Stimulated activated CD4-positive, alpha-beta T cell treated with anti-CD3 and anti-CD28 coated beads, Interleukin-12 subunit alpha, Interleukin-12 subunit beta, amount 100 ng/mL, for 4 hours (primary cell): Measurements from ENCODE around the gene AZIN2.
A peak's percentile ranks its signal among the peaks of the same experiment; 100 is the strongest.
"Not testable (repeated sequence)": the region's sequence is repeated elsewhere in the genome, so short reads cannot be mapped to it uniquely, and the experiment has no call there.

Experiments
- DNase-seq: peaks from one replicate; pipeline ENCODE4 v3.0.0-alpha.2; 2020

AZIN2 gene

DNA sequence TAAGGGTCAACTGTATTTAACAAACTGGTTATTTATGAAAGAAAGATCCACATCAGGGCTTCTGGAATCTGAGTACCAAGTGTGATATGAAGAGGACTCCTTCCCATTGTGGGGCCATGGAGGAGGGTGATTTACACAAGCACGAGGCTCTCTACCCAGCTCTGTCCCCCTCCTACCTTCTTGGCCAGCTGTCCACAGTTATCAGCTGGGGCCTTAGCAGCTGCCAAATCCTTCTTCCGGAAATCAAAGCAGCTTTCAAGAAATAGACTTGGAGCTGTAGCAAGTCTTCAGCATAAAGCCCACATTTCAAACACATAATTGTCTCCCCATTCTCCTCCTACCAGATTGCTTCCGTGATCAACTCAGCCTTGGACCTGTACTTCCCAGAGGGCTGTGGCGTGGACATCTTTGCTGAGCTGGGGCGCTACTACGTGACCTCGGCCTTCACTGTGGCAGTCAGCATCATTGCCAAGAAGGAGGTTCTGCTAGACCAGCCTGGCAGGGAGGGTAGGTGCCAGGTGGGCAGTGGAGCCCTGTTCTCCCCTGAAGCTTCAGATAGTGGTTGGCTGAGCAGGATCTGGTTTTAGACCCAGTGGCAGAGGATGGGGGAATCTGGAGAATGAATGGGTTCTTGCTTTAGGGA lies 15.5 kb downstream of the AZIN2 start:
- no peak for DNase-seq

DNA sequence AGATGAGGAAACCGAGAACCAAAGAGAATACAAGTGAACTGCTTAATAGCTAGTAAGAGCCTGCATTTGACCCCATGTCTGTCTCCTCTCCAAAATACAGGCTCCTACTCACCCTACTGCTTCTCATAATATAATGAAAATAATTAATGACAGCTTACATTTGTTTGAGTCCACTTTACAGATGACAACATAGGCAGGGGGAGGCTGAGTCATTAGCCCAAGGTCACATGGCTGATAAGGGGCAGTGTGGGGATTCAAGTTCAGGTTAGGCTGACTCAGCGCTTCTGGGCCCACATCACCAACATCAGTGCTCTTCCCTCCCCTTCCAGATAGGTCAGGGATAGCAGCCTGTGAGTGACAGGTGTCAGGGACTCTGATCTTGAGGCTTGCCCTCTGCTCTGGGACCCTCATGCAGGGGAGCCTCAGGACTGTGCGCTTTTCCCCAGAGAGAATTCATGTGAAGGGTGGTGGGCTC lies 16.2 kb downstream of the AZIN2 start:
- DNase-seq = no peak

DNA sequence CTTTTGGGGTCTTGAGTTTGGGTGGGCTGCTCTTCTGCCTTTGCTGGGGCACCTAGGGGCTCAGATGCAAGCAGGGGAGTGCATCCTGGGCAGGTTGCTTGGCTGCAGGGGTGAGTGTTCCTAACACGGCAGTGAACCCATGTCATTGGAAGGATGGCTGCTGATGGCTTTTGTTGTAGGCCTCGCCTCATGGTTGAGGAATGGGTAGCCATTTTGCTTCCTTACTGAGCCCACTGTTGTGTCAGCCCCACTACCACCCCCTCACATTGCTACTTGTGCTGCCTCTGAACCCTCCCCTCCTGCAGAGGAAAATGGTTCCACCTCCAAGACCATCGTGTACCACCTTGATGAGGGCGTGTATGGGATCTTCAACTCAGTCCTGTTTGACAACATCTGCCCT lies 16.8 kb downstream of the AZIN2 start:
- DNase-seq = no peak

DNA sequence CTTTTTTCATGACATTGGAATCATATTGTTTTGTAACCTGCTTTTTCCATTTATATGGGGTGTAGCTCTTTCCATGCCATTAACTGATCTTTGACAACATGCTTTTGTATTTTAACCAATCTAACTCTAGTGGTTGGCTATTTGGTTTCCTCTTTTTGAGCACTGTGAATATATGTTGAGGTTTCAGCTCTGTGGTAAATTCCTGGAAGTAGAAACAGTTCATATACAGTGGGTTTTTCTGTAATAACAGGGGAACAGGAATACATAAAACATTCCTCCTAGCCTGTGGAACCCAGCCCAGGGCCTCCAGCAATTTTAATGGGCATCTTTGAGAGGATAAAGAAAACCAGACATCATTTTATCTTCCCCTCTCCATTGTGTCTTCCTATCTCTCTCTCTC lies 17.4 kb downstream of the AZIN2 start:
- DNase-seq = no peak

DNA sequence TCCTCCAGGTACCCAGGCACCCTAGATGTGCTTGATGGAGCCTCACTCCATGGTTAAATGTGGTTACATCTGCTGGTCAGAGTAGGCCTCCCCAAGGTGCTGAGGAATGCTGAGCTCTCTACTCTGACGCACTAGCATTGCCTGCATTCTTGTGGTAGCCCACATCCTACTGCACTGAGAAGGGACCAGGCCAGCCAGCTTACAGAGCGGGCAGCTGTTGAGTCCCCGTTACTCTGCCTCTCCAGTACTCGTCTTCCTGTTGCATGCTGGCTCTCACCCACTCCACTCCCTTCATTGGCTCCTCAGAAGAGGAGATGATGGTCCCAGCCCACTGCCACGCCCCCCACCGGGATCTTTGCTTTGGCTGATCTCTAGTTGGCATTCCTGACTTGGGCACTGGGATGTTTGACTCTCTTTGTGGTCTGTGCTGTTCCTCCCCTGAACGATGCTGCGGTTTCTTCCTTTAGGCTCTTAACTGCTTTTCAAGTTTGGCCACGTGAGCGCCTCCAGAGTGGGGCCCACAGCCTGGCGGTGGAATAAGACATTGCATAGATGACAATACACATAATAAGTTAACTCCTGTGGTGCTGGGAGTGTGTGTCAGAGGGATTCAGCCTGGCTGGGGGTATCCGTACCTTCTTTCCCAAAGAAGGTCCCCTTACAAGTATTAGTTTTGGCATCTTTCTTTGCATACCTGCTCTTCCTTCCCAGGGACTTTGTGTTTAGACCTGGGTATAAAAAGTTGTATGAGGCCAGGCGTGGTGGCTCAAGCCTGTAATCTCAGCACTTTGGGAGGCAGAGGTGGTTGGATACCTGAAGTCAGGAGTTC lies 18.6 kb downstream of the AZIN2 start:
- DNase-seq = peak; percentile 38

DNA sequence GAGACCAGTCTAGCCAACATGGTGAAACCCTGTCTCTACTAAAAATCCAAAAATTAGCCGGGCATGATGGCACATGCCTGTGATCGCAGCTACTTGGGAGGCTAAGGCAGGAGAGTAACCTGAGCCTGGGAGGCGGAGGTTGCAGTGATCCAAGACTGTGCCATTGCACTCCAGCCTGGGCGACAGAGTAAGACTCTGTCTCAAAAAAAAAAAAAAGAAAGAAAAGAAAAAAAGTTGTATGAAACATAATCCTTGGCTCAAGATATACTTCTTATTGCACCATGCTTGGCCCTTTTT lies 19.1 kb downstream of the AZIN2 start:
- not testable (repeated sequence) for DNase-seq

DNA sequence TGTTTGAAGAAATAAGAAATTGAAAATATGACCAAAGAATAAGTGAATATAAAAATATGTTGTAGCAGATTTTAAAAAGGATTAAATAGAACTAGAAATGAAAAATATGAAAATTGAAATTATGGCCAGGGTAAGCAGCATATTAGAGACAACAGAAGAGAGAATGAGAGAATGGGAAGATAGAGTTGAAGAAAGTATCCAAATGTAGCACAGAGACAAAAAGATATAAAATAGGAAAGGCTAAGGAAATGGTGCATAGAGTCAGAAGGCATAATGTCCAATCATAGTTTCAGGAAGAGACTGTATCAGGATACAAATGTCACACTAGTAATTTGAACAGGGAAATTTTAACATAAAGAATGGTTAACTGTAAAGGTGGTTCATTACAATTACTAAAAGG lies 29.5 kb downstream of the AZIN2 start:
- DNase-seq = no peak

DNA sequence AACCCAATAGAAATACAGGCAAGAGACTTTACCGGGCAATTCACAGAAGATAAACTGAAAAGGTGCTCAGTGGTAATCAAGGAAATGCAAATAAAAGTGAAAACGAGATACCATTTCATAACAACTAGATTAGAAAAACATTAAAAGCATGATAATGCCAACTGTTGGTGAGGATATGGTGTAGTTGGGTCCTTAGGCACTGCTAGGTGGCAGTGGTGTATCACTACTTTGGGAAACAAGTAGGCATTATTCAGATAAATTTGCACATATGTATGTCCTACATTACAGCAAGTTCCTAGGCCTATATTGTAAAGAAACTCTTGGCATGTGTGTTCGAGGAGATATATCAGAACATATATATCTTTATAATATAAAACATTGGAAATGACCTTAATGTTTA lies 31.0 kb downstream of the AZIN2 start:
- no peak for DNase-seq

DNA sequence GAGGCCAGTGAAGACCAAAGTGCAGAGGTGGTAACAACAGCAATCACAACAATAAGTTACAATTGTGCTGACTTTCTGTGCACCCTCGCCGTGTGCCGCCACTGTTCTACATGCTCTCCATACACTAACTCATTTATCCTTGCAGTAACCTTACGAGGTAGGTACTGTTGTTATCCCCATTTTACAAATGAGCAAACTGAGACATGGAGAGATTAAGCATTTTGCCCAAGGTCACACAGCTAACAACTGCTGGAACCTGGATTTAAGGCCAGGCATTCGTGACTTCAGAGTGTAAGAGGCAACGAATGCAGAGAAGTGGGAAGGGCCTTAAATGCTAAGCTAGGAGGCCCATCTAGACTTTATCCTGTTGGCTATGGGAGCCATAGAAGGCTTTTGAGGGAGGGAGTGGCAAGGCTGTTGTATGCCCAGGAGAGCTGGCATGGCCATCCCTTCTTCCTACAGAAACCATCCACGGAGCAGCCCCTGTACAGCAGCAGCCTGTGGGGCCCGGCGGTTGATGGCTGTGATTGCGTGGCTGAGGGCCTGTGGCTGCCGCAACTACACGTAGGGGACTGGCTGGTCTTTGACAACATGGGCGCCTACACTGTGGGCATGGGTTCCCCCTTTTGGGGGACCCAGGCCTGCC lies 36.6 kb downstream of the AZIN2 start:
- no peak for DNase-seq

DNA sequence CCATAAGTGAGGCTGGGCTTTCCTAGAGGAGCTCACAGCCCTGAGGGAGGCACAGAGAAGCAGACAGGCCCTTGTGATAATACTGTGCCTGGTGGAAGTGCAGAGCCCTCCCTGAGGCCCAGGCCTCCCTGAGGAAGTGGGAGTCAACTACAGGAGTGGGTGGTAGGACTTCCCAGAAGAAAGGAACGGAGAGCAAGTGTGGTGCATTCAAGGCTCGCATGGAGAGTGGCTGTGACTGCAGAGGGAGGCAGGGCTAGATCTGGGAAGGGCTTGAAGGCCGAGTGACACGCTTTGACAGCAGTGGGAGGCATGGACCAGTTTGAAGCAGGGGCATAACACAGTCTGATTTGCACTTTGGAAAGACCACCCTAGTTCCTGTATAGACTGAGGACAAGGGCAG lies 37.3 kb downstream of the AZIN2 start:
- no peak for DNase-seq

DNA sequence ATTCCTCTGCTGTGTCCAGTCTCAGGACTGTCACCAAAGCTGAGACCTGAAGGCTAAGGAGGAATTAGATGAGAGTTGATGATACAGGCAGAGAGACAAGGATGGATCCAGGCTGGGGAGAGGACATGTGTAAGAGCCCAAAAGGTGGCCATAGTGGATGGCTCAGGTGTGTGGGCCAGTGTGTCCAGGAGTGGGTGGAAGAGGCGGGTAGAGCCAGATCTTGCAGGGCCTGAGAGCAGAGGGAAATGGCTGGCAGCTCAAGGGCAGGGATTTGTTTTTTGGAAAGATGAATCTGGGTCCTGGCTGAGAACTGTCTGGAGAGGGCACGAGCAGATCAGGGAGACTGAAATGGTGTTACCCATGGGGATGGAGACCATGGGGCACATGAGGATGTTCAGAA lies 38.1 kb downstream of the AZIN2 start:
- no peak for DNase-seq

DNA sequence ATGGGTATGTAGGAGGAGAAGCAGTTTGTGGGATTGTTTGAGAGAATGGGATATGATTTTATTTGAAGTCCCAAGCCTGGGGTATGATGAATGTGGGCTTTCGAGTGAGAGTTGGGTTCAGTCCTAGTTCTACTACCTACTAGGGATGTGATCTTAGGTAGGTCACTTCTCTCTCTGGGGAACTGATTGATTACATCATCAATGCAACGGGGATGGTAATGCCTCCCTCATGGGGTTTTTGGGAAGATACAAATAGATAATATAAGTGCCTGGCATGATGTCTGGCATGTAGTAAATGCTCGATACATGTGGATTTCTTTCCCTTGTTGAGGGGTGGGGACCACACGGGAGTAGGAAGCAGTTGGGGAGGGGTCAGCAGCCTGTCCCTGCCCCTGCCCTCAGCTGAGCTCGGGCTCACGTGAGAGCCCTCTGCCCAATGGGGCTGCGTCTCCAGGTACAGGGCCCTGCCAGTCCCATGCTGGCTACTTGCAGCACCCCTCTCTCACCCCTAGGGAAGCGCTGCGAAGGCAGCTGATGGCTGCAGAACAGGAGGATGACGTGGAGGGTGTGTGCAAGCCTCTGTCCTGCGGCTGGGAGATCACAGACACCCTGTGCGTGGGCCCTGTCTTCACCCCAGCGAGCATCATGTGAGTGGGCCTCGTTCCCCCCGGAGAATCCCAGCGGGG lies 38.7 kb downstream of the AZIN2 start:
- DNase-seq = no peak

DNA sequence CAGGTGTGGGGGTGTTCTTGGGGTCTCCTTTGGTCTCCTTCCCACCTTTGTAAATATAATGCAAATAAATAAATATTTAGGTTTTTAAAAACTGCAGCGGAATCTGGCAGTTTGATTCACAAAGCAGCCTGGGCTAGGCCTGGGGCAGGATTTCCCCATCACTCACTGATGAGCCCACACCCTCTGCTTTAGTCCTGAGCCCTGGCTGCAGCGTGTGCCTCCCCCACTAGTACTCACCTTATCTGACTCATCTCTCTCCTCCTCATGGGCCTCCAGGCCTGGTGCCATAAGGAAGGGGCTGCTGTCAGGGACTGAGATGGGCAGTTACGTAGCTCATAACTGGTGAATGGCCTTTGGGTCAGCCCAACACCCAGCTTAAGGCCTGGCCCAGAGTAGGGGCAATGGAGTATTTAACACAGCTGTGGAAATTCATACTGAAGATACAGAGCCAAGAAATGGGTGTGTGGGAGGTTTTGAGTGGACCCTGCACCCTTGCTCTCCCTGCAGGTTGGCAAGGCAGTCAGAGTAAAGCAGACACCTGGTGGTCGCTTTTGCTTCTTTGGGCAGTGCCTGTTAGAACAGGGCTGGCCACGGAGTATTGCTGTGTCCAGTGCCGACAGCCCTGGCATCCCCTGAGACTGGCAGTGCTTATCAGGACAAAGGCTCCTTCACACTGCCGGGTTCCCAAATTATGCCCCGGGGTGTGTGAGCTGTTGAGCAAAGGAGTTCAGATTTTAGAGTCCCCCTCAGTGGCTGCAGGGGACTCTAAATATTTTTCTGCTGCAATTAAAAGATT lies 39.7 kb downstream of the AZIN2 start:
- no peak for DNase-seq

DNA sequence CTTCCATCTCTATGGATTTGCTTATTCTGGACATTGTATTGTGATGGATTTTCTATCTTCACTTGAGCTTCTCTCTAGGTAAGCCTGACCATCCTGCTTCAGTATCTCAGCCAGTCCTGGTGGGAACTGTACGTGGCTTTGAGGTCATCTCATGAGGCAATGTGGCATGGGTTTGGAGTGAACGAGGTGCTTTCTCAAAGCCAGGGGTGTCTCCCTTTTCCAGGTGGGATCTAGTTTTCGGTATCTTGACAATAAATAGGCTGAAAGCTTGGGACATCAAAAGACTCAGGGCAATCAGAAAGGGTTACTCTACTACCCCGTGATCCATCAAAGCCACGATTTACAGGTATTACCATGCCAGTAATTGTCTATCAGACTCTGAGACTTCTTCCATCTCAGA lies 40.8 kb downstream of the AZIN2 start:
- DNase-seq = no peak

DNA sequence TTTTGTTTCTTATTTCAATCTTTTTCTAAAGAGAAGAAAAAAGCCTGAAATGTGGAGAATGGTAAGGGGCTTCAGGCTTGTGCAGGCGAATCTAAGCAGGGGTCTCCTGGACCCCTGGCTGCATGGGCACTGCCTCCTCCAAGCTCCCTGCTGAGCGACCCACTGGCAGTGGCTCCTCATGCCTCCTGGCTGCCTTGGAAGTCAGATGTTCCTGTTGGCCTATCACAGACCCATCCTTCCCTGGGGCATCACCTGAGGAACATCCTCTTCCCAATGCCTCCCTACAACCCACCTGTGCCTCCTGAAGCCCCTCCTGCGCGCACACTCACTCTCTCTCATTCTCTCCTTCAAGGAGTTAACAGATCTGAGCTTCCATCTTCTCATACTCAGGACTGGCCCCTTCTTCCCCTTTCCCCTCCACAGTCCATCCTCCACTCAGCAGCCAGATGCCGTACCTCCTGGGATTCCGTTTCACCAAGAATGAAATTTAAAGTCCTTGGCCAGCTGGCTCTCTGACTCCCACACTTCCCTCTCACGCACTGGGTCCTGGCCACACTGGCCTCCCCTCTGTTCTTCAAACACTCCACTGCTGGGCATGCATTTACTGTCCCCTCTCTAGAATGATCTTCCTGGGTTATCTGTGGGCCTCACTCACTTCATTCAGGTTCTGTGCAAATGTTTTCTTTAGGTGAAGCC lies 41.7 kb downstream of the AZIN2 start:
- no peak for DNase-seq

DNA sequence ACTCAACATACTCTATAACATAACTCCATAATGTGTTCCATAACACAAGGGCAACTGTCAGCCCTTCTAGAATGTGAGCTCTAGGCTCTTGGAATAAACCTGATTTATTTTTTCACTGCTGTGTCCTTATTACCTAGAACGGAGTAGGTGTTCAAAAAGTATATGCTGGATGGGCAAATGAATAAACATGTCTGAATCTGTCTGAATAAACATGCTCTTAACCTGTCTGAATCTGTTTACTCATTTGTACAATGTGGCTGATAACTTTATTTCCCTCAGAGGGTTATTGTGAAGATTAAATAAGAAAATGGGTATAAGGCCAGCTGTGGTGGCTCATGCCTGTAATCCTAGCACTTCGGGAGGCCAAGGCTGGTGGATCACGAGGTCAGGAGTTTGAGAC lies 42.3 kb downstream of the AZIN2 start:
- no peak for DNase-seq

DNA sequence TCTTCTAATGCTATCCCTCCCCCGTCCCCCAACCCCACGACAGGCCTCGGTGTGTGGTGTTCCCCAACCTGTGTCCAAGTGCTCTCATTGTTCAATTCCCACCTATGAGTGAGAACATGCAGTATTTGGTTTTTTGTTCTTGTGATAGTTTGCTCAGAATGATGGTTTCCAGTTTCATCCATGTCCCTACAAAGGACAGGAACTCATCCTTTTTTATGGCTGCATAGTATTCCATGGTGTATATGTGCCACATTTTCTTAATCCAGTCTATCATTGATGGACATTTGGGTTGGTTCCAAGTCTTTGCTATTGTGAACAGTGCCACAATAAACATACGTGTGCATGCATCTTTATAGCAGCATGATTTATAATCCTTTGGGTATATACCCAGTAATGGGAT lies 43.7 kb downstream of the AZIN2 start:
- not testable (repeated sequence) for DNase-seq

DNA sequence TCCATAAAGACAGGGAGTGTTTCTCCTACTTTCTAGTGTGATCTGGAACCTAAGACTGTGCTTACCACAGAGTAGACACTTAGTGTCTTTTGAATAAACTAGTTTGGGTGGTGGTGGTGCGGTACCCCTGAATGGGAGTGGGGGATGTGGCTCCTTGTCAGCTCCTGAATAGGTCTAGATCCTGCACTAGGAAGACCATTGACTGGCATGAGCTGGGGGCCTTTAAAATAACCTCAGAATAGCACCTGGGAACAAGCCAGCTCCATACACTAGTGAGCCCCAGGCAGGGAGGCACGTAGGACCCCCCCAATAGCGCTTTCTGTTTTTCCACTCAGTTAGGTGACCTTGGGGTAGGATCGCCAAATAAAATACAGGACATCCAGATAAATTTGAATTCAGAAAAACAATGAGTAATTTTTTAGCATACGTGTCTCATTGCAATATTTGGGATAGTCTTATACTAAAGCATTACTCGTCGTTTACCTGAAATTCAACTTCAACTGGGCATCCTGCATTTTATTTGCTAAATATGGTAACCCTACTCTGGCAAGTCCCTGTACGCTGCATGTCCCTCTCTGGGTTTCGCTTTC lies 45.6 kb downstream of the AZIN2 start:
- DNase-seq = no peak

DNA sequence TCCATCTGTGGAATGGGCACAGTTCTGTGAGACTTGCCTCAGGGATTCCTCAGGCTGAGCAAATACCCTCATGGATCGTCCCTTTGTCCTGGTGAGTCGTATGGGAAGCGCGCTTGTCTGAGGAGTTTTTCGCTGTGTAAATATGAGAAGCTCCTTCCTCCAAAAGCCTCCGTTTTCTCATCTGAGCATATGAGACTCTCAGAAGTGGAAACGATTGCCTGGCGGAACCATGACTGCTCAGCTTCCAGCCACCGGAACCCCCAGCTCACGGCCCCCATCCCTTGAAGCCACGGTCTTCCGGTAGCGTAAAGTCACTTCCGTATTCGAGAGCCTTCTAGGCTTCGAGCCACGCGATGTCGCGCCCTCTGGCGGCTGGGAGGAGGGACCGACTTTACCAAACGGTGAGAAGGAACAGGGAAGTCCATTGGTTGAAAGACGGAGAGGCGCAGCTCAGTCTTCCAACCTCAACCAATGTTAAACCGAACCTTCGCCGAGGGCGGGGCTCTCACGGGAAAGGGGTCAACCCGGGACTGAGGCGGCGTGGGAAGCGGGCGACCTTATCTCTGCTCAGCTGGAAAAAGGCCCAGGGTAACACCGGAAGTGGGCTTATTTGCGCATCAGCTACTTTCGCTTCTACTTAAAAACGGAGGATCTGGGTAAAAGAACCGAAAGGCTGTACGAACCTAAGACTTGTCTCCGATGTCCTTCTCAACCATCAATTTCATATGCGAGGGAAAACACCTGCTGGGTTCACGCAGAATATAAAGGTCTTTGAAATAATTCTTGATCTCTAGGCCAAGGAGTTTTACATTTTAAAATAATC lies 46.3 kb downstream of the AZIN2 start:
- peak; percentile 97 for DNase-seq

DNA sequence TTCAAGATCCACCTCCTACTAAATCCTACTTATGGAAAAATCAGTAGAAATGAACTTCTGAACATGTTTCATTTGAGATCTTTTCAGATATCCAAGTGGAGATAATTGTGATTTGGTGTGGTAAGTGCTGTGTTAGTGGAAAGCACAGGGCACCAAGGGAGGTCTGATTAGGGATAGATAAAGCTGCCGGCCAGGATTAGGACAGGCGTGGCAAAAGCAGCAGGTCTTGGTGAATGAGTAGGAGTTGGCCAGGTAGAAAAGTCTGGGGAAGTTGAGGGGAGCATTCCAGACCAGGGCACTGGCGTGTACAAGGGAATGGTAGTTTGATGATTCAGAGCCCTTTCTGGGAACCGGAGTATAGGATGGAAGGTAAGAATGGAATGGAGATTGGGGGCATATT lies 47.8 kb downstream of the AZIN2 start:
- no peak for DNase-seq

DNA sequence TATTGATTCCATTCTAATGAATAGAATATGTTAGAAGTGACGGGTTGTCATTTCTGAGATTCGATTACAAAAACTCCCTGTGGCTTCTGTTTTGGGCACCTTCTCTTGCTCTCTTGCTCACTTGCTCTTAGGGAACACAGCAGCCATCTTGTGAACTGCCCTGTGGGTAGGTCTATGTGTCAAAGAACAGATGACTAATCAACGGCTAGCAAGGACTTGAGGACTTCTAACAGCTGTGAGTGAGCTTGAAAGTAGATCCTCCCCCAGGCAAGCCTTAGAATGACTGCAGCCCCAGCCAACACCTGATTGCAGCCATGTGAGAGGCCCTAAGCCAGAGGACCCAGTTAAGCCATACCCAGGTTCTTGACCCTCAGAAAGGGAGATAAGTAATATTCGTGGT lies 49.3 kb downstream of the AZIN2 start:
- DNase-seq = peak; percentile 5
